ENCODE results near the gene NXPE4. TPM values are rescaled to one million over a fixed set of nuclear protein-coding genes. Genes with fewer than 3 reads are reported as not detected.

Gene NXPE4
- total and polyA plus RNA-seq, 2 of the 8 experiments (the other 6 are each of a cell fraction or from before 2014, with no cell fraction given): not detected

DNA sequence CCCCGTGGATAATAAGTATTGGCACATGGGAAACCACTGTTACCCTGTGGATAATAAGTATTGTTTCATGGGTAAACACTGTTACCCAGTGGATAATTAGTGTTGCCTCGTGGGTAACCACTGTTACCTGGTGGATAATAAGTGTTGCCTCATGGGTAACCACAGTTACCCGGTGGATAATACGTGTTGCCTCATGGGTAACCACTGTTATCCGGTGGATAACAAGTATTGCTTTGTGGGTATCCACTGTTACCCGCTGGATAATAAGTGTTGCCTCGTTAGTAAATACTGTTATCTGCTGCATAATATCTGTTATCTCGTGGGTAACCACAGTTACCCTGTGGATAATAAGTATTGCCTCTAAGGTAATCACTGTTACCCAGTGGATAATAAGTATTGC lies 25.5 kb upstream of the NXPE4 start:
- Histone ChIP-seq H3K36me3 (ENCODE audit: control insufficient read depth in 2 of 4, insufficient read depth in 4 of 4, low read length in 3 of 4) (peaks cover 0 to 5% (median 0%) of the 10 kb centered on the region in 4 experiments; a peak in 2 of 8 replicates), H3K79me2 (ENCODE audit: control insufficient read depth in 1 of 2, insufficient read depth in 2 of 2, low read length in 2 of 2) (no peaks in the 10 kb centered on the region)
- CTCF ChIA-PET (ENCODE audit: partially characterized antibody): no interaction called here

More for the DNA sequence above, 25.5 kb upstream of the NXPE4 start:
- Histone ChIP-seq H3K23me2 (ENCODE audit: low read depth, low read length) (no peaks in the 10 kb centered on the region), H3K18ac (ENCODE audit: extremely low read depth, low read length) (no peak overlapping the region), H2BK20ac (ENCODE audit: low read length) (no peak overlapping the region), H3K56ac (replicated peaks; ENCODE audit: insufficient read length, low read depth, low read length) (no peak overlapping the region), H2AK5ac (ENCODE audit: low read depth, low read length) (no peak overlapping the region), H3K14ac (ENCODE audit: insufficient read length) (no peak overlapping the region), H2AFZ (ENCODE audit: low read length) (no peak overlapping the region), H3K23ac (ENCODE audit: insufficient read length) (no peak overlapping the region), H3K4ac (replicated peaks; ENCODE audit: insufficient read length, low read depth, low read length) (no peak overlapping the region), H4K91ac (replicated peaks; ENCODE audit: insufficient read length, low read length) (no peak overlapping the region), H3K27ac (ENCODE audit: low read depth, low read length) (no peak overlapping the region), H3K9ac (replicated peaks in 1 of 4; ENCODE audit: extremely low read depth in 1 of 4, low read depth in 3 of 4, low read length in 3 of 4) (no peak overlapping the region), H4K8ac (ENCODE audit: extremely low read depth, insufficient read depth, low read length) (no peak overlapping the region), H2BK15ac (ENCODE audit: low read length) (no peak overlapping the region), H2BK120ac (replicated peaks; ENCODE audit: low read depth, low read length) (no peak overlapping the region), H2BK5ac (ENCODE audit: low read depth, low read length) (no peak overlapping the region), H4K5ac (ENCODE audit: insufficient read length, low read depth, low read length) (no peak overlapping the region), H3K4me1 (replicated peaks in 1 of 4; ENCODE audit: control insufficient read depth in 3 of 4, insufficient read depth in 4 of 4, low read length in 3 of 4) (no peaks in the 10 kb centered on the region), H3K4me3 (ENCODE audit: extremely low read depth in 1 of 4, insufficient read depth in 2 of 4, low read depth in 3 of 4, low read length in 4 of 4) (no peak overlapping the region), H4K20me1 (replicated peaks in 1 of 2; ENCODE audit: control insufficient read depth in 1 of 2, insufficient read depth in 2 of 2, low read length in 2 of 2) (no peaks in the 10 kb centered on the region), H3K4me2 (ENCODE audit: insufficient read depth in 1 of 2, low read depth in 2 of 2, low read length in 2 of 2) (no peak overlapping the region), H3K79me1 (ENCODE audit: low read depth, low read length) (no peaks in the 10 kb centered on the region), H2BK12ac (ENCODE audit: low read depth, low read length) (no peak overlapping the region), H3K9me3 (ENCODE audit: insufficient read depth in 2 of 2, low read depth in 1 of 2, low read length in 1 of 2) (peaks cover 57 to 86% of the 10 kb centered on the region in 2 experiments), H3K27me3 (replicated peaks in 1 of 4; ENCODE audit: control insufficient read depth in 3 of 4, extremely low read depth in 1 of 4, insufficient read depth in 3 of 4, low read length in 3 of 4) (no peaks in the 10 kb centered on the region)
- WGBS, 2 experiments (ENCODE audit: extremely low coverage in 1 of 2, insufficient coverage in 1 of 2, insufficient read length in 1 of 2, insufficient replicate concordance in 2 of 2, low coverage in 1 of 2, low lambda C conversion rate in 2 of 2, missing lambda C conversion rate in 1 of 2): 90% methylated on average over 8 of the region's 8 CpGs; no CpG with 5 or more reads in 1 of the 2 experiments
- DNase-seq (ENCODE audit: low read depth in 1 of 2, low spot score in 2 of 2): no peak
- FAIRE-seq: no peak
- POLR2A ChIA-PET (ENCODE audit: partially characterized antibody): no interaction called here
- no peak for TF ChIP-seq TAF1 (IDR thresholded peaks at IDR 0.05; ENCODE audit: low read depth, low read length)
- no peak for TF ChIP-seq CHD2 (IDR thresholded peaks at IDR 0.05; ENCODE audit: low read length)
- TF ChIP-seq POLR2AphosphoS5 (IDR thresholded peaks at IDR 0.05; ENCODE audit: low read depth, low read length): no peak
- TF ChIP-seq EZH2 (IDR thresholded peaks at IDR 0.05; ENCODE audit: low read depth, low read length, severe bottlenecking): no peak

Measured in H1 (cell line).